ENCODE data around the gene SDC3. TPM values are rescaled to one million over a fixed set of nuclear protein-coding genes. Genes with fewer than 3 reads are reported as not detected.

Gene SDC3
- total RNA-seq, 1 donor from 2014 or later, result 79.5 TPM

GRCh38 chr1:30905916-30906620, 2.5 kb downstream of the SDC3 start:
- no peak for DNase-seq (ENCODE audit: extremely low read depth, low read depth, low spot score)

GRCh38 chr1:30905403-30905802, 3.2 kb downstream of the SDC3 start:
- DNase-seq (ENCODE audit: extremely low read depth, low read depth, low spot score), result no peak

GRCh38 chr1:30904962-30905335, 3.6 kb downstream of the SDC3 start:
- no peak for DNase-seq (ENCODE audit: extremely low read depth, low read depth, low spot score)

GRCh38 chr1:30904191-30904961, 4.2 kb downstream of the SDC3 start:
- DNase-seq (ENCODE audit: extremely low read depth, low read depth, low spot score), result no peak

GRCh38 chr1:30903343-30904034, 5.1 kb downstream of the SDC3 start:
- no peak for DNase-seq (ENCODE audit: extremely low read depth, low read depth, low spot score)

- no peak for DNase-seq (ENCODE audit: extremely low read depth, low read depth, low spot score)
Measured at GRCh38 chr1:30902593-30903290, 5.8 kb downstream of the SDC3 start.

GRCh38 chr1:30901798-30902581, 6.6 kb downstream of the SDC3 start:
- DNase-seq (ENCODE audit: extremely low read depth, low read depth, low spot score), result no peak

GRCh38 chr1:30900931-30901560, 7.5 kb downstream of the SDC3 start:
- no peak for DNase-seq (ENCODE audit: extremely low read depth, low read depth, low spot score)

GRCh38 chr1:30900486-30900885, 8.1 kb downstream of the SDC3 start:
- no peak for DNase-seq (ENCODE audit: extremely low read depth, low read depth, low spot score)

- no peak for DNase-seq (ENCODE audit: extremely low read depth, low read depth, low spot score)
Measured at GRCh38 chr1:30899577-30900389, 8.8 kb downstream of the SDC3 start.

- DNase-seq (ENCODE audit: extremely low read depth, low read depth, low spot score), result no peak
Measured at GRCh38 chr1:30898031-30898815, 10.3 kb downstream of the SDC3 start.

- DNase-seq (ENCODE audit: extremely low read depth, low read depth, low spot score), result no peak
Measured at GRCh38 chr1:30896905-30897304, 11.7 kb downstream of the SDC3 start.

GRCh38 chr1:30895944-30896660, 12.5 kb downstream of the SDC3 start:
- DNase-seq (ENCODE audit: extremely low read depth, low read depth, low spot score), result no peak

GRCh38 chr1:30895382-30895943, 13.1 kb downstream of the SDC3 start:
- DNase-seq (ENCODE audit: extremely low read depth, low read depth, low spot score), result no peak

GRCh38 chr1:30894508-30894973, 14.0 kb downstream of the SDC3 start:
- DNase-seq (ENCODE audit: extremely low read depth, low read depth, low spot score), result no peak

- DNase-seq (ENCODE audit: extremely low read depth, low read depth, low spot score), result no peak
Measured at GRCh38 chr1:30893776-30894507, 14.6 kb downstream of the SDC3 start.

Data from glomerular endothelial cell (primary cell).